HepG2 (cell line): ENCODE measurements around the gene MIA. TPM values are rescaled to one million over a fixed set of nuclear protein-coding genes. Genes with fewer than 3 reads are reported as not detected.
A peak's percentile ranks its signal among the peaks of the same experiment; 100 is the strongest.

ENCODE experiments used
- CAMTA2 ChIP-seq: sonication (generic); formaldehyde crosslinking; IDR thresholded peaks from 2 replicates; pipeline ENCODE4 v1.4.0; 2020; ENCODE audit warnings: mild to moderate bottlenecking, missing genetic modification reagents, borderline replicate concordance
- LCORL ChIP-seq, 2 experiments: fragments of 450-650 bp in 1 of 2; sonication (generic) in 1 of 2; formaldehyde crosslinking in 1 of 2; IDR thresholded peaks; 2 replicates each; pipeline versions ENCODE4 v1.5.0 to v1.6.1; 2017 to 2020; ENCODE audit warnings: antibody characterized with exemption in 1 of 2, missing genetic modification reagents in 1 of 2
- MYPOP ChIP-seq: sonication (generic); formaldehyde crosslinking; IDR thresholded peaks from 2 replicates; pipeline ENCODE4 v1.8.1; 2023; ENCODE audit warnings: mild to moderate bottlenecking, moderate library complexity, missing genetic modification reagents
- NR2F1 ChIP-seq, 2 experiments: fragments of 450-650 bp in 1 of 2; formaldehyde crosslinking in 1 of 2; IDR thresholded peaks; 2 replicates each; pipeline versions ENCODE4 v1.5.0 to v1.6.1; 2016 to 2020; ENCODE audit warnings: mild to moderate bottlenecking in 1 of 2, missing compliant biosample characterization in 1 of 2, missing genetic modification reagents in 1 of 2, moderate library complexity in 1 of 2
- RAD21 ChIP-seq: fragments of 450-650 bp; formaldehyde crosslinking; IDR thresholded peaks from 2 replicates; pipeline ENCODE4 v1.5.0; 2020; ENCODE audit warnings: mild to moderate bottlenecking
- SMAD9 ChIP-seq: sonication (generic); formaldehyde crosslinking; IDR thresholded peaks from 2 replicates; pipeline ENCODE4 v1.5.1; 2020; ENCODE audit warnings: mild to moderate bottlenecking, missing genetic modification reagents
- SMC3 ChIP-seq: IDR thresholded peaks from 2 replicates; pipeline ENCODE4 v1.6.1; 2011; ENCODE audit warnings: low read length, improper control_type of control experiment
- SNAI1 ChIP-seq: sonication (generic); formaldehyde crosslinking; IDR thresholded peaks from 2 replicates; pipeline ENCODE4 v1.5.0; 2020; ENCODE audit warnings: mild to moderate bottlenecking, missing genetic modification reagents, borderline replicate concordance
- STAG1 ChIP-seq: sonication (generic); formaldehyde crosslinking; IDR thresholded peaks from 2 replicates; pipeline ENCODE4 v1.4.0; 2020; ENCODE audit warnings: missing genetic modification reagents
- ZBTB38 ChIP-seq: sonication (generic); formaldehyde crosslinking; IDR thresholded peaks from 2 replicates; pipeline ENCODE4 v1.5.1; 2020; ENCODE audit warnings: mild to moderate bottlenecking, missing genetic modification reagents
- ZNF17 ChIP-seq: sonication (generic); formaldehyde crosslinking; IDR thresholded peaks from 2 replicates; pipeline ENCODE4 v1.5.0; 2020; ENCODE audit warnings: mild to moderate bottlenecking, missing genetic modification reagents
- ZNF407 ChIP-seq: sonication (generic); formaldehyde crosslinking; IDR thresholded peaks from one replicate; pipeline ENCODE4 v1.5.1; 2020; ENCODE audit warnings: mild to moderate bottlenecking, missing genetic modification reagents; ENCODE audit errors: not compliant biosample characterization
- ZNF451 ChIP-seq: sonication (generic); formaldehyde crosslinking; IDR thresholded peaks from 2 replicates; pipeline ENCODE4 v1.5.0; 2020; ENCODE audit warnings: mild to moderate bottlenecking, missing genetic modification reagents
- ZNF468 ChIP-seq: sonication (generic); formaldehyde crosslinking; IDR thresholded peaks from 2 replicates; pipeline ENCODE4 v1.8.0; 2022; ENCODE audit warnings: mild to moderate bottlenecking, moderate library complexity, missing genetic modification reagents
- ZNF550 ChIP-seq: sonication (generic); formaldehyde crosslinking; IDR thresholded peaks from 2 replicates; pipeline ENCODE4 v1.4.0; 2020; ENCODE audit warnings: mild to moderate bottlenecking, missing genetic modification reagents, borderline replicate concordance
- ZNF564 ChIP-seq: sonication (generic); formaldehyde crosslinking; IDR thresholded peaks from 2 replicates; pipeline ENCODE4 v1.8.1; 2023; ENCODE audit warnings: mild to moderate bottlenecking, missing genetic modification reagents
- ZNF839 ChIP-seq: sonication (generic); formaldehyde crosslinking; IDR thresholded peaks from 2 replicates; pipeline ENCODE4 v1.4.0; 2020; ENCODE audit warnings: missing genetic modification reagents, mild to moderate bottlenecking, borderline replicate concordance
- polyA plus RNA-seq, 8 experiments: library from polyadenylated mRNA; depleted of rRNA in 3 of 8; stranded (reverse) in 7 of 8; unstranded in 1 of 8; fragments of >200 nt; fragmentation: Illumina TruSeq in 4 of 8; extraction: Trizol in 4 of 8; gene quantifications; 2 replicates each; pipeline versions ENCODE4 v1.2.1 to v1.2.3, GENCODE V29; 2011 to 2016; ENCODE audit warnings: low read depth in 4 of 8, missing spikeins in 1 of 8, mixed read lengths in 1 of 8; ENCODE audit not compliant: insufficient read depth in 1 of 8
- total RNA-seq, 5 experiments: library from RNA; depleted of rRNA; stranded (reverse); fragments of >200 nt; fragmentation: Illumina TruSeq; extraction: Trizol; gene quantifications; 2 replicates each; pipeline ENCODE4 v1.2.3, GENCODE V29; 2016; ENCODE audit warnings: low read depth in 1 of 5
- TF ChIP-seq, protein P1 (sequence below): sonication (generic); formaldehyde crosslinking; IDR thresholded peaks from 2 replicates; pipeline ENCODE4 v1.9.0; 2022; ENCODE audit warnings: missing genetic modification reagents, mild to moderate bottlenecking, borderline replicate concordance

Gene MIA
- total and polyA plus RNA-seq, 2 of the 13 experiments (the other 11 are each of a cell fraction or from before 2014, with no cell fraction given) = 0.61 TPM; not detected in 1

- no peak for TF ChIP-seq NR2F1 (CRISPR knock-in tag; IDR thresholded peaks at IDR 0.05)
- 0 out of 2 replicates have a peak, but pooled peaks have one; percentile 21 for TF ChIP-seq SMC3
- no peak for TF ChIP-seq MYPOP
- TF ChIP-seq ZBTB38 (CRISPR knock-in tag) = peak; percentile 57; the same call in 1 of the 2 replicates
- TF ChIP-seq, protein P1, sequence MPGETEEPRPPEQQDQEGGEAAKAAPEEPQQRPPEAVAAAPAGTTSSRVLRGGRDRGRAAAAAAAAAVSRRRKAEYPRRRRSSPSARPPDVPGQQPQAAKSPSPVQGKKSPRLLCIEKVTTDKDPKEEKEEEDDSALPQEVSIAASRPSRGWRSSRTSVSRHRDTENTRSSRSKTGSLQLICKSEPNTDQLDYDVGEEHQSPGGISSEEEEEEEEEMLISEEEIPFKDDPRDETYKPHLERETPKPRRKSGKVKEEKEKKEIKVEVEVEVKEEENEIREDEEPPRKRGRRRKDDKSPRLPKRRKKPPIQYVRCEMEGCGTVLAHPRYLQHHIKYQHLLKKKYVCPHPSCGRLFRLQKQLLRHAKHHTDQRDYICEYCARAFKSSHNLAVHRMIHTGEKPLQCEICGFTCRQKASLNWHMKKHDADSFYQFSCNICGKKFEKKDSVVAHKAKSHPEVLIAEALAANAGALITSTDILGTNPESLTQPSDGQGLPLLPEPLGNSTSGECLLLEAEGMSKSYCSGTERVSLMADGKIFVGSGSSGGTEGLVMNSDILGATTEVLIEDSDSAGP (CRISPR knock-in tag) = peak; percentile 38; the same call in 1 of the 2 replicates
- no peak for TF ChIP-seq CAMTA2 (CRISPR knock-in tag)
- TF ChIP-seq ZNF407 (CRISPR knock-in tag) = no peak
- no peak for TF ChIP-seq SNAI1 (CRISPR knock-in tag)
- no peak for TF ChIP-seq LCORL (IDR thresholded peaks at IDR 0.05)
- TF ChIP-seq LCORL (CRISPR knock-in tag; IDR thresholded peaks at IDR 0.05) = peak; percentile 39; the same call in 1 of the 2 replicates
- no peak for TF ChIP-seq ZNF550 (CRISPR knock-in tag)
- no peak for TF ChIP-seq SMAD9 (CRISPR knock-in tag)
- TF ChIP-seq ZNF451 (CRISPR knock-in tag) = no peak
- TF ChIP-seq ZNF839 (CRISPR knock-in tag) = no peak
- TF ChIP-seq STAG1 (CRISPR knock-in tag) = peak; percentile 65
- TF ChIP-seq ZNF468 = no peak
- peak; percentile 45; the same call in 1 of the 2 replicates for TF ChIP-seq RAD21 (CRISPR knock-in tag)
- TF ChIP-seq ZNF17 (CRISPR knock-in tag) = no peak
- no peak for TF ChIP-seq ZNF564 (CRISPR knock-in tag)
Observed at GRCh38 chr19:40744554-40745401, 30.5 kb upstream of the MIA start (continued).
